ENCODE measurements around the gene DIS3L2.

The DIS3L2 gene

GRCh38 chr2:232338759-232339106 lies 377.2 kb downstream of the DIS3L2 start:
- in situ Hi-C loops (cut with HindIII; ENCODE audit: low sequenced_read_pairs) = no loop called here

GRCh38 chr2:232339121-232340081 lies 377.9 kb downstream of the DIS3L2 start:
- in situ Hi-C loops (cut with HindIII; ENCODE audit: low sequenced_read_pairs) = no loop called here

- in situ Hi-C loops (cut with HindIII; ENCODE audit: low sequenced_read_pairs) = no loop called here
These were observed 378.8 kb downstream of the DIS3L2 start for GRCh38 chr2:232340171-232340935.

GRCh38 chr2:232341061-232341738 lies 379.7 kb downstream of the DIS3L2 start:
- in situ Hi-C loops (cut with HindIII; ENCODE audit: low sequenced_read_pairs) = no loop called here

- in situ Hi-C loops (cut with HindIII; ENCODE audit: low sequenced_read_pairs) = no loop called here
These were observed 380.2 kb downstream of the DIS3L2 start for GRCh38 chr2:232341739-232342126.

- in situ Hi-C loops (cut with HindIII; ENCODE audit: low sequenced_read_pairs) = no loop called here
These were observed 381.4 kb downstream of the DIS3L2 start for GRCh38 chr2:232342635-232343565.

- in situ Hi-C loops (cut with HindIII; ENCODE audit: low sequenced_read_pairs) = no loop called here
These were observed 382.3 kb downstream of the DIS3L2 start for GRCh38 chr2:232343821-232344220.

GRCh38 chr2:232345251-232345650 lies 383.7 kb downstream of the DIS3L2 start:
- in situ Hi-C loops (cut with HindIII; ENCODE audit: low sequenced_read_pairs) = no loop called here

- in situ Hi-C loops (cut with HindIII; ENCODE audit: low sequenced_read_pairs) = no loop called here
These were observed 385.9 kb downstream of the DIS3L2 start for GRCh38 chr2:232347369-232347768.

- in situ Hi-C loops (cut with HindIII; ENCODE audit: low sequenced_read_pairs) = no loop called here
These were observed 387.4 kb downstream of the DIS3L2 start for GRCh38 chr2:232348936-232349335.

GRCh38 chr2:232349546-232349945 lies 388.0 kb downstream of the DIS3L2 start:
- in situ Hi-C loops (cut with HindIII; ENCODE audit: low sequenced_read_pairs) = no loop called here

- in situ Hi-C loops (cut with HindIII; ENCODE audit: low sequenced_read_pairs) = no loop called here
These were observed 388.6 kb downstream of the DIS3L2 start for GRCh38 chr2:232349946-232350635.

- in situ Hi-C loops (cut with HindIII; ENCODE audit: low sequenced_read_pairs) = no loop called here
These were observed 389.5 kb downstream of the DIS3L2 start for GRCh38 chr2:232350804-232351685.

- in situ Hi-C loops (cut with HindIII; ENCODE audit: low sequenced_read_pairs) = no loop called here
These were observed 390.4 kb downstream of the DIS3L2 start for GRCh38 chr2:232351686-232352510.

- in situ Hi-C loops (cut with HindIII; ENCODE audit: low sequenced_read_pairs) = no loop called here
These were observed 391.1 kb downstream of the DIS3L2 start for GRCh38 chr2:232352511-232353091.

- in situ Hi-C loops (cut with HindIII; ENCODE audit: low sequenced_read_pairs) = no loop called here
These were observed 391.6 kb downstream of the DIS3L2 start for GRCh38 chr2:232353096-232353495.

- in situ Hi-C loops (cut with HindIII; ENCODE audit: low sequenced_read_pairs) = no loop called here
These were observed 392.1 kb downstream of the DIS3L2 start for GRCh38 chr2:232353660-232354059.

- in situ Hi-C loops (cut with HindIII; ENCODE audit: low sequenced_read_pairs) = no loop called here
These were observed 392.6 kb downstream of the DIS3L2 start for GRCh38 chr2:232354069-232354468.

All from endothelial cell of hepatic sinusoid (primary cell).